ENCODE data around the gene SYAP1.

DNA sequence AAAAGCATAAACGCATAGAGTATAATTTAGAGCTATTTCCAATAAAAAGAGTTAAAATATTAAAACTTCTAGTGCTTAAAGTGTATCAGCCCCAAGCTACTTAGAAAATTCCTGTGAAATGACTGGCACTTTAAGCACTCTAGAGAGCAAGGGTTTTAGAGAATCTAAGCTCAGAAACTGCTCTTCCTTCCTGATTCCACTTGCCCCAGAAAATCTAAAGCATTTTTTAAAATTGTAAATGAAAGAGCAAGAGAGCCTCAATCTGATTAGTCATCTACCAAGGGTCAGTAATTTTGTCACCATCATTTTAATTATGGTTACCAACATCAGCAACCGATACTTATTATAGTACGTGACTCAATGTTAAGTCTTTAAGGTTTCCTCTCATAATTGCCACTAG lies 31.9 kb upstream of the SYAP1 start:
- TF ChIP-seq, protein P1, sequence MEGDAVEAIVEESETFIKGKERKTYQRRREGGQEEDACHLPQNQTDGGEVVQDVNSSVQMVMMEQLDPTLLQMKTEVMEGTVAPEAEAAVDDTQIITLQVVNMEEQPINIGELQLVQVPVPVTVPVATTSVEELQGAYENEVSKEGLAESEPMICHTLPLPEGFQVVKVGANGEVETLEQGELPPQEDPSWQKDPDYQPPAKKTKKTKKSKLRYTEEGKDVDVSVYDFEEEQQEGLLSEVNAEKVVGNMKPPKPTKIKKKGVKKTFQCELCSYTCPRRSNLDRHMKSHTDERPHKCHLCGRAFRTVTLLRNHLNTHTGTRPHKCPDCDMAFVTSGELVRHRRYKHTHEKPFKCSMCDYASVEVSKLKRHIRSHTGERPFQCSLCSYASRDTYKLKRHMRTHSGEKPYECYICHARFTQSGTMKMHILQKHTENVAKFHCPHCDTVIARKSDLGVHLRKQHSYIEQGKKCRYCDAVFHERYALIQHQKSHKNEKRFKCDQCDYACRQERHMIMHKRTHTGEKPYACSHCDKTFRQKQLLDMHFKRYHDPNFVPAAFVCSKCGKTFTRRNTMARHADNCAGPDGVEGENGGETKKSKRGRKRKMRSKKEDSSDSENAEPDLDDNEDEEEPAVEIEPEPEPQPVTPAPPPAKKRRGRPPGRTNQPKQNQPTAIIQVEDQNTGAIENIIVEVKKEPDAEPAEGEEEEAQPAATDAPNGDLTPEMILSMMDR (IDR thresholded peaks at IDR 0.05; ENCODE audit: low read depth, low read length, missing input control), result no peak
- TF ChIP-seq, protein P2, sequence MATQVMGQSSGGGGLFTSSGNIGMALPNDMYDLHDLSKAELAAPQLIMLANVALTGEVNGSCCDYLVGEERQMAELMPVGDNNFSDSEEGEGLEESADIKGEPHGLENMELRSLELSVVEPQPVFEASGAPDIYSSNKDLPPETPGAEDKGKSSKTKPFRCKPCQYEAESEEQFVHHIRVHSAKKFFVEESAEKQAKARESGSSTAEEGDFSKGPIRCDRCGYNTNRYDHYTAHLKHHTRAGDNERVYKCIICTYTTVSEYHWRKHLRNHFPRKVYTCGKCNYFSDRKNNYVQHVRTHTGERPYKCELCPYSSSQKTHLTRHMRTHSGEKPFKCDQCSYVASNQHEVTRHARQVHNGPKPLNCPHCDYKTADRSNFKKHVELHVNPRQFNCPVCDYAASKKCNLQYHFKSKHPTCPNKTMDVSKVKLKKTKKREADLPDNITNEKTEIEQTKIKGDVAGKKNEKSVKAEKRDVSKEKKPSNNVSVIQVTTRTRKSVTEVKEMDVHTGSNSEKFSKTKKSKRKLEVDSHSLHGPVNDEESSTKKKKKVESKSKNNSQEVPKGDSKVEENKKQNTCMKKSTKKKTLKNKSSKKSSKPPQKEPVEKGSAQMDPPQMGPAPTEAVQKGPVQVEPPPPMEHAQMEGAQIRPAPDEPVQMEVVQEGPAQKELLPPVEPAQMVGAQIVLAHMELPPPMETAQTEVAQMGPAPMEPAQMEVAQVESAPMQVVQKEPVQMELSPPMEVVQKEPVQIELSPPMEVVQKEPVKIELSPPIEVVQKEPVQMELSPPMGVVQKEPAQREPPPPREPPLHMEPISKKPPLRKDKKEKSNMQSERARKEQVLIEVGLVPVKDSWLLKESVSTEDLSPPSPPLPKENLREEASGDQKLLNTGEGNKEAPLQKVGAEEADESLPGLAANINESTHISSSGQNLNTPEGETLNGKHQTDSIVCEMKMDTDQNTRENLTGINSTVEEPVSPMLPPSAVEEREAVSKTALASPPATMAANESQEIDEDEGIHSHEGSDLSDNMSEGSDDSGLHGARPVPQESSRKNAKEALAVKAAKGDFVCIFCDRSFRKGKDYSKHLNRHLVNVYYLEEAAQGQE (IDR thresholded peaks at IDR 0.05), result no peak

Measured in liver (tissue), 2 donors.